ENCODE measurements around the gene PTPRQ. TPM values are rescaled to one million over a fixed set of nuclear protein-coding genes. Genes with fewer than 3 reads are reported as not detected.

Gene PTPRQ
- total and polyA plus RNA-seq, 2 of the 8 experiments (the other 6 are each of a cell fraction or from before 2014, with no cell fraction given) = not detected

DNA sequence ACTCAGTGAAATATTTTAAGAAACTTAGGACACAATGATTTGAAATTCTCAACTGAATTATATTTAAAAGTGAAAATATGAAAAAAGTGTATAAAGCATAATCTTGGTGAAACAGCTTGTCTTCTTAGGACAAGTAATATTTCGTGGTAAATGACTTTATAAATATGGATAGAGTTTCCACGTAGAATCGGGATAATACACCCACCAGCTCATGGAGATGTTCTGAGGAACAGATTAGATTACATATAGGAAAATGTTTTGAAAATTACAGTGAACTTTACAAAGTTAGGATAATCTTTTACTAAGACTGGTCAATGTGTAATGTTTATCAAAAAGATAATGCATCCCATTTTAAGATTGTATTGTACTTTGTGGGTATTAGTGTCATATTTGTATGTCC lies 237.8 kb downstream of the PTPRQ start:
- Histone ChIP-seq H4K20me1 (replicated peaks in 1 of 2; ENCODE audit: control insufficient read depth in 1 of 2, insufficient read depth in 2 of 2, low read length in 2 of 2) (no peaks in the 10 kb centered on the region), H2BK12ac (ENCODE audit: low read depth, low read length) (no peak overlapping the region), H3K4ac (replicated peaks; ENCODE audit: insufficient read length, low read depth, low read length) (no peak overlapping the region), H4K8ac (ENCODE audit: extremely low read depth, insufficient read depth, low read length) (no peak overlapping the region), H3K56ac (replicated peaks; ENCODE audit: insufficient read length, low read depth, low read length) (no peak overlapping the region), H3K9me3 (ENCODE audit: insufficient read depth in 2 of 2, low read depth in 1 of 2, low read length in 1 of 2) (no peaks in the 10 kb centered on the region), H3K27ac (ENCODE audit: low read depth, low read length) (no peak overlapping the region), H3K36me3 (ENCODE audit: control insufficient read depth in 2 of 4, insufficient read depth in 4 of 4, low read length in 3 of 4) (no peaks in the 10 kb centered on the region), H2BK120ac (replicated peaks; ENCODE audit: low read depth, low read length) (no peak overlapping the region), H3K23me2 (ENCODE audit: low read depth, low read length) (no peaks in the 10 kb centered on the region; the same call in 1 of the 2 replicates), H2AK5ac (ENCODE audit: low read depth, low read length) (no peak overlapping the region), H3K23ac (ENCODE audit: insufficient read length) (no peak overlapping the region), H3K4me3 (ENCODE audit: extremely low read depth in 1 of 4, insufficient read depth in 2 of 4, low read depth in 3 of 4, low read length in 4 of 4) (no peak overlapping the region), H3K4me2 (ENCODE audit: insufficient read depth in 1 of 2, low read depth in 2 of 2, low read length in 2 of 2) (no peak overlapping the region), H4K91ac (replicated peaks; ENCODE audit: insufficient read length, low read length) (no peak overlapping the region), H3K4me1 (replicated peaks in 1 of 4; ENCODE audit: control insufficient read depth in 3 of 4, insufficient read depth in 4 of 4, low read length in 3 of 4) (peaks cover 0 to 9% (median 5%) of the 10 kb centered on the region in 4 experiments; a peak in 4 of 7 replicates), H3K14ac (ENCODE audit: insufficient read length) (no peak overlapping the region), H3K79me2 (ENCODE audit: control insufficient read depth in 1 of 2, insufficient read depth in 2 of 2, low read length in 2 of 2) (no peaks in the 10 kb centered on the region), H3K27me3 (replicated peaks in 1 of 4; ENCODE audit: control insufficient read depth in 3 of 4, extremely low read depth in 1 of 4, insufficient read depth in 3 of 4, low read length in 3 of 4) (no peaks in the 10 kb centered on the region), H3K79me1 (ENCODE audit: low read depth, low read length) (no peaks in the 10 kb centered on the region), H3K9ac (replicated peaks in 1 of 4; ENCODE audit: extremely low read depth in 1 of 4, low read depth in 3 of 4, low read length in 3 of 4) (no peak overlapping the region), H2BK5ac (ENCODE audit: low read depth, low read length) (no peak overlapping the region), H3K18ac (ENCODE audit: extremely low read depth, low read length) (no peak overlapping the region), H2AFZ (ENCODE audit: low read length) (no peak overlapping the region), H2BK20ac (ENCODE audit: low read length) (no peak overlapping the region), H4K5ac (ENCODE audit: insufficient read length, low read depth, low read length) (no peak overlapping the region), H2BK15ac (ENCODE audit: low read length) (no peak overlapping the region)
- ChIA-PET POLR2A (ENCODE audit: partially characterized antibody) (no interaction called here), CTCF (ENCODE audit: partially characterized antibody) (interaction anchor here (0.7 to 1.2 kb wide), 3 partner anchors 18 to 354 kb away, joined by 3 read pairs; no protein-coding TSS in a partner anchor)
- DNase-seq (ENCODE audit: low read depth in 1 of 2, low spot score in 2 of 2) (no peak), FAIRE-seq (no peak)
- WGBS, 2 experiments (ENCODE audit: extremely low coverage in 1 of 2, insufficient coverage in 1 of 2, insufficient read length in 1 of 2, insufficient replicate concordance in 2 of 2, low coverage in 1 of 2, low lambda C conversion rate in 2 of 2, missing lambda C conversion rate in 1 of 2) = 94% methylated on average over 3 of the region's 3 CpGs; no CpG with 5 or more reads in 1 of the 2 experiments
- no peak for TF ChIP-seq SP4 (IDR thresholded peaks at IDR 0.05; ENCODE audit: low read length)
- TF ChIP-seq CREB1 (IDR thresholded peaks at IDR 0.05) = no peak

Measured in H1 (cell line).